GM19452 (cell line): ENCODE measurements around the gene TENT5C.

Source experiments
- ATAC-seq: cut with Tn5 transposase; IDR thresholded peaks from one replicate; pipeline ENCODE4 v1.9.1; 2021; ENCODE audit not compliant: unreplicated experiment

Gene TENT5C

GRCh38 chr1:117672756-117673155, 66.9 kb downstream of the TENT5C start:
- no peak for ATAC-seq

GRCh38 chr1:117673405-117673804, 67.6 kb downstream of the TENT5C start:
- ATAC-seq: no peak

- ATAC-seq: no peak
Observed at GRCh38 chr1:117674521-117675400, 68.9 kb downstream of the TENT5C start.

- no peak for ATAC-seq
Observed at GRCh38 chr1:117675907-117676430, 70.1 kb downstream of the TENT5C start.

GRCh38 chr1:117676615-117677130, 70.8 kb downstream of the TENT5C start:
- no peak for ATAC-seq
